Measurements from ENCODE around the gene RTN4RL1.
A peak's percentile ranks its signal among the peaks of the same experiment; 100 is the strongest.

Gene RTN4RL1

DNA sequence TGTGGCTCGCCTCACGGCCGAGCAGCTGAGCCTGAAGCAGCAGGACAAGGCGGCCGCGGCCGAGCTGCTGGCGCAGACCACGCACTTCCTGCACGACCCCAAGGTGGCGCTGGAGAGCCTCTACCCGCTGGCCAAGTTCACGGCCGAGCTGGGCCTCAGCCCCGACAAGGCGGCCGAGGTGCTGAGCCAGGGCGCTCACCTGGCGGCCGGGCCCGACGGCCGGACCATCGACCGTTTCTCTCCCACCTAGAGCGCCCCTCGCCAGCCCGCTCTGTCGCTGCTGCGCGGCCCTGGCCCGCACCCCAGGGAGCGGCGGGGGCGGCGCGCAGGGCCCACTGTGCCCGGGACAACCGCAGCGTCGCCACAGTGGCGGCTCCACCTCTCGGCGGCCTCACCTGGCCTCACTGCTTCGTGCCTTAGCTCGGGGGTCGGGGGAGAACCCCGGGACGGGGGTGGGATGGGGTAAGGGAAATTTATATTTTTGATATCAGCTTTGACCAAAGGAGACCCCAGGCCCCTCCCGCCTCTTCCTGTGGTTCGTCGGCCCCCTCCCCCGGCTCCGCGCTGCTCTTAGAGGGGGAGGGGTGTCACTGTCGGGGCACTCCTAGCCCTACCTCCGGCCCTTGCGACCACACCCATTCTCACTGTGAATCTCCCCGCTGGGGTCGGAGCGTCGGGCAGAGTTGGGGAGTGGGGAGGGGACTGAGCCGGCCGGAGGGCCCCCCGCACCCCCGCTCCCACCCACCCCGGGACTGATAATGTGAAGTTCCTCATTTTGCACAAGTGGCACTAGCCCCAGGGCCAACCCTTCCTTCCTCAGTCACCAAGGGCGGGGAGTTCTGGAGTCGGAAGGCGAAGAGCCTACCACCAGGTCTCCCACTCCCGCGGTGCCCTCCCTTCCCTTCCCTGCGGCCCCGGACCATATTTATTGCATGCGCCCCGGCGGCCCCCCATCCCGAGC is 33.7 kb upstream of the RTN4RL1 start:
- no peaks in the 10 kb centered on the region for H3K9me3 ChIP-seq (ENCODE audit: insufficient read depth, low read depth, low read length)
- no peak for TF ChIP-seq EZH2phosphoT487 (IDR thresholded peaks at IDR 0.05; ENCODE audit: borderline replicate concordance)
- TF ChIP-seq, protein P1, sequence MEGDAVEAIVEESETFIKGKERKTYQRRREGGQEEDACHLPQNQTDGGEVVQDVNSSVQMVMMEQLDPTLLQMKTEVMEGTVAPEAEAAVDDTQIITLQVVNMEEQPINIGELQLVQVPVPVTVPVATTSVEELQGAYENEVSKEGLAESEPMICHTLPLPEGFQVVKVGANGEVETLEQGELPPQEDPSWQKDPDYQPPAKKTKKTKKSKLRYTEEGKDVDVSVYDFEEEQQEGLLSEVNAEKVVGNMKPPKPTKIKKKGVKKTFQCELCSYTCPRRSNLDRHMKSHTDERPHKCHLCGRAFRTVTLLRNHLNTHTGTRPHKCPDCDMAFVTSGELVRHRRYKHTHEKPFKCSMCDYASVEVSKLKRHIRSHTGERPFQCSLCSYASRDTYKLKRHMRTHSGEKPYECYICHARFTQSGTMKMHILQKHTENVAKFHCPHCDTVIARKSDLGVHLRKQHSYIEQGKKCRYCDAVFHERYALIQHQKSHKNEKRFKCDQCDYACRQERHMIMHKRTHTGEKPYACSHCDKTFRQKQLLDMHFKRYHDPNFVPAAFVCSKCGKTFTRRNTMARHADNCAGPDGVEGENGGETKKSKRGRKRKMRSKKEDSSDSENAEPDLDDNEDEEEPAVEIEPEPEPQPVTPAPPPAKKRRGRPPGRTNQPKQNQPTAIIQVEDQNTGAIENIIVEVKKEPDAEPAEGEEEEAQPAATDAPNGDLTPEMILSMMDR (conservative IDR thresholded peaks at IDR 0.05; ENCODE audit: low read length), result peak; percentile 45
- peaks cover 12% of the 10 kb centered on the region for H3K4me1 ChIP-seq (ENCODE audit: insufficient read depth, low read length, poor library complexity, severe bottlenecking)
- H3K4me2 ChIP-seq (ENCODE audit: low read depth, low read length, poor library complexity, severe bottlenecking), result no peak overlapping the region
- no peaks in the 10 kb centered on the region for H3K27me3 ChIP-seq (ENCODE audit: insufficient read depth, low read length, poor library complexity, severe bottlenecking)
- H3K9me2 ChIP-seq (replicated peaks; ENCODE audit: low read depth, low read length), result no peaks in the 10 kb centered on the region
- no peak overlapping the region for H2AFZ ChIP-seq (ENCODE audit: low read length)
- H4K20me1 ChIP-seq (ENCODE audit: insufficient read depth, low read length, poor library complexity, severe bottlenecking), result no peaks in the 10 kb centered on the region
- H3K79me2 ChIP-seq (ENCODE audit: insufficient read depth, low read length), result no peaks in the 10 kb centered on the region
- peaks cover 40% of the 10 kb centered on the region; the same call in 1 of the 2 replicates for H3K36me3 ChIP-seq (ENCODE audit: insufficient read depth, low read length)
- H3K4me3 ChIP-seq (ENCODE audit: low read length, poor library complexity, severe bottlenecking), result no peak overlapping the region
- no peak overlapping the region for H3K9ac ChIP-seq (ENCODE audit: low read depth, low read length, poor library complexity, severe bottlenecking)
- H3F3A ChIP-seq (ENCODE audit: low read depth), result no peaks in the 10 kb centered on the region

DNA sequence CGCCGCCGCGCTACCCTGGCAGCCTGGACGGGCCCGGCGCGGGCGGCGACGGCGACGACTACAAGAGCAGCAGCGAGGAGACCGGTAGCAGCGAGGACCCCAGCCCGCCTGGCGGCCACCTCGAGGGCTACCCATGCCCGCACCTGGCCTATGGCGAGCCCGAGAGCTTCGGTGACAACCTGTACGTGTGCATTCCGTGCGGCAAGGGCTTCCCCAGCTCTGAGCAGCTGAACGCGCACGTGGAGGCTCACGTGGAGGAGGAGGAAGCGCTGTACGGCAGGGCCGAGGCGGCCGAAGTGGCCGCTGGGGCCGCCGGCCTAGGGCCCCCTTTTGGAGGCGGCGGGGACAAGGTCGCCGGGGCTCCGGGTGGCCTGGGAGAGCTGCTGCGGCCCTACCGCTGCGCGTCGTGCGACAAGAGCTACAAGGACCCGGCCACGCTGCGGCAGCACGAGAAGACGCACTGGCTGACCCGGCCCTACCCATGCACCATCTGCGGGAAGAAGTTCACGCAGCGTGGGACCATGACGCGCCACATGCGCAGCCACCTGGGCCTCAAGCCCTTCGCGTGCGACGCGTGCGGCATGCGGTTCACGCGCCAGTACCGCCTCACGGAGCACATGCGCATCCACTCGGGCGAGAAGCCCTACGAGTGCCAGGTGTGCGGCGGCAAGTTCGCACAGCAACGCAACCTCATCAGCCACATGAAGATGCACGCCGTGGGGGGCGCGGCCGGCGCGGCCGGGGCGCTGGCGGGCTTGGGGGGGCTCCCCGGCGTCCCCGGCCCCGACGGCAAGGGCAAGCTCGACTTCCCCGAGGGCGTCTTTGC is 32.8 kb upstream of the RTN4RL1 start:
- no peaks in the 10 kb centered on the region for H3K27me3 ChIP-seq (ENCODE audit: insufficient read depth, low read length, poor library complexity, severe bottlenecking)
- H3K9me3 ChIP-seq (ENCODE audit: insufficient read depth, low read depth, low read length), result no peaks in the 10 kb centered on the region
- H3K4me3 ChIP-seq (ENCODE audit: low read length, poor library complexity, severe bottlenecking), result no peak overlapping the region
- H3K79me2 ChIP-seq (ENCODE audit: insufficient read depth, low read length), result no peaks in the 10 kb centered on the region
- no peaks in the 10 kb centered on the region for H3F3A ChIP-seq (ENCODE audit: low read depth)
- H3K36me3 ChIP-seq (ENCODE audit: insufficient read depth, low read length), result peaks cover 31% of the 10 kb centered on the region; the same call in 1 of the 2 replicates
- H3K9ac ChIP-seq (ENCODE audit: low read depth, low read length, poor library complexity, severe bottlenecking), result no peak overlapping the region
- peaks cover 6% of the 10 kb centered on the region for H4K20me1 ChIP-seq (ENCODE audit: insufficient read depth, low read length, poor library complexity, severe bottlenecking)
- H3K9me2 ChIP-seq (replicated peaks; ENCODE audit: low read depth, low read length), result no peaks in the 10 kb centered on the region
- no peak for TF ChIP-seq EZH2phosphoT487 (IDR thresholded peaks at IDR 0.05; ENCODE audit: borderline replicate concordance)
- TF ChIP-seq, protein P1 (conservative IDR thresholded peaks at IDR 0.05; ENCODE audit: low read length), result no peak
- no peak overlapping the region for H2AFZ ChIP-seq (ENCODE audit: low read length)
- H3K4me2 ChIP-seq (ENCODE audit: low read depth, low read length, poor library complexity, severe bottlenecking), result no peak overlapping the region
- peaks cover 15% of the 10 kb centered on the region for H3K4me1 ChIP-seq (ENCODE audit: insufficient read depth, low read length, poor library complexity, severe bottlenecking)

DNA sequence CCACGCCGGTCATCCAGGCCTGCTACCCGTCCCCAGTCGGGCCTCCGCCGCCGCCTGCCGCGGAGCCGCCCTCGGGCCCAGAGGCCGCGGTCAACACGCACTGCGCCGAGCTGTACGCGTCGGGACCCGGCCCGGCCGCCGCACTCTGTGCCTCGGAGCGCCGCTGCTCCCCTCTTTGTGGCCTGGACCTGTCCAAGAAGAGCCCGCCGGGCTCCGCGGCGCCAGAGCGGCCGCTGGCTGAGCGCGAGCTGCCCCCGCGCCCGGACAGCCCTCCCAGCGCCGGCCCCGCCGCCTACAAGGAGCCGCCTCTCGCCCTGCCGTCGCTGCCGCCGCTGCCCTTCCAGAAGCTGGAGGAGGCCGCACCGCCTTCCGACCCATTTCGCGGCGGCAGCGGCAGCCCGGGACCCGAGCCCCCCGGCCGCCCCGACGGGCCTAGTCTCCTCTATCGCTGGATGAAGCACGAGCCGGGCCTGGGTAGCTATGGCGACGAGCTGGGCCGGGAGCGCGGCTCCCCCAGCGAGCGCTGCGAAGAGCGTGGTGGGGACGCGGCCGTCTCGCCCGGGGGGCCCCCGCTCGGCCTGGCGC is 32.1 kb upstream of the RTN4RL1 start:
- TF ChIP-seq, protein P1 (conservative IDR thresholded peaks at IDR 0.05; ENCODE audit: low read length), result no peak
- TF ChIP-seq EZH2phosphoT487 (IDR thresholded peaks at IDR 0.05; ENCODE audit: borderline replicate concordance), result no peak
- Histone ChIP-seq H3K9me2 (replicated peaks; ENCODE audit: low read depth, low read length) (no peaks in the 10 kb centered on the region), H3K27me3 (ENCODE audit: insufficient read depth, low read length, poor library complexity, severe bottlenecking) (no peaks in the 10 kb centered on the region), H4K20me1 (ENCODE audit: insufficient read depth, low read length, poor library complexity, severe bottlenecking) (peaks cover 6% of the 10 kb centered on the region), H3K9ac (ENCODE audit: low read depth, low read length, poor library complexity, severe bottlenecking) (no peak overlapping the region), H3K4me2 (ENCODE audit: low read depth, low read length, poor library complexity, severe bottlenecking) (no peak overlapping the region), H2AFZ (ENCODE audit: low read length) (no peak overlapping the region), H3K36me3 (ENCODE audit: insufficient read depth, low read length) (peaks cover 24% of the 10 kb centered on the region; the same call in 1 of the 2 replicates), H3K4me1 (ENCODE audit: insufficient read depth, low read length, poor library complexity, severe bottlenecking) (peaks cover 15% of the 10 kb centered on the region), H3K9me3 (ENCODE audit: insufficient read depth, low read depth, low read length) (no peaks in the 10 kb centered on the region), H3F3A (ENCODE audit: low read depth) (no peaks in the 10 kb centered on the region), H3K79me2 (ENCODE audit: insufficient read depth, low read length) (no peaks in the 10 kb centered on the region), H3K4me3 (ENCODE audit: low read length, poor library complexity, severe bottlenecking) (no peak overlapping the region)

Data from Loucy (cell line).